Measurements from ENCODE around the gene FRMD1. TPM values are rescaled to one million over a fixed set of nuclear protein-coding genes. Genes with fewer than 3 reads are reported as not detected.

The FRMD1 gene
- total RNA-seq, 1 experiment from 2014 or later: 0.57 TPM

GRCh38 chr6:168027521-168027920 is 51.5 kb downstream of the FRMD1 start (continued):
- TF ChIP-seq PRDM15 (CRISPR knock-in tag; IDR thresholded peaks at IDR 0.05): no peak
- TF ChIP-seq ZNF671 (CRISPR knock-in tag; IDR thresholded peaks at IDR 0.05): no peak
- no peak for TF ChIP-seq ATF3 (CRISPR knock-in tag; conservative IDR thresholded peaks at IDR 0.05)

DNA sequence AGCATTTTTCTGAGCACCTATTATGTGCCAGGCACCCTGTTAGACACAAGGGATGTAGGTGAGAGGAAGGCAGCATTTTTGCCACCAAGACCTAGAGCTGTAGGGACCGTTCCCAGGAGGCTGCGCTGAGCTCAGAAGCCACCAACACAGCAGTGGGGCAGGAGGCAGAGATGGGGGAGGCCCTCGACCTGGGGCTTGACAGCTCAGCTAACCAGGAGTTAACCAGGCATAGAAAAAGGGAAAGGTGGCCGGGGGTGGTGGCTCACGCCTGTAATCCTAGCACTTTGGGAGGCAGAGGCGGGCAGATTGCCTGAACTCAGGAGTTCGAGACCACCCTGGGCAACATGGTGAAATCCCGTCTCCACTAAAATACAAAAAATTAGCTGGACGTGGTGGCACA is 52.1 kb downstream of the FRMD1 start:
- Mint-ChIP-seq H3K4me1 (peaks cover 31% of the 10 kb centered on the region), H3K36me3 (no peaks in the 10 kb centered on the region), H3K27ac (no peak overlapping the region), H3K9me3 (no peaks in the 10 kb centered on the region), H3K4me3 (no peak overlapping the region), H3K27me3 (ENCODE audit: low read depth) (peaks cover 6% of the 10 kb centered on the region; the same call in 1 of the 2 replicates)
- POLR2A ChIA-PET: no interaction called here
- ATAC-seq: no peak
- CTCF ChIA-PET: no interaction called here
- TF ChIP-seq, protein P1, sequence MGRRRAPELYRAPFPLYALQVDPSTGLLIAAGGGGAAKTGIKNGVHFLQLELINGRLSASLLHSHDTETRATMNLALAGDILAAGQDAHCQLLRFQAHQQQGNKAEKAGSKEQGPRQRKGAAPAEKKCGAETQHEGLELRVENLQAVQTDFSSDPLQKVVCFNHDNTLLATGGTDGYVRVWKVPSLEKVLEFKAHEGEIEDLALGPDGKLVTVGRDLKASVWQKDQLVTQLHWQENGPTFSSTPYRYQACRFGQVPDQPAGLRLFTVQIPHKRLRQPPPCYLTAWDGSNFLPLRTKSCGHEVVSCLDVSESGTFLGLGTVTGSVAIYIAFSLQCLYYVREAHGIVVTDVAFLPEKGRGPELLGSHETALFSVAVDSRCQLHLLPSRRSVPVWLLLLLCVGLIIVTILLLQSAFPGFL (CRISPR knock-in tag; IDR thresholded peaks at IDR 0.05; ENCODE audit: borderline replicate concordance): no peak
- TF ChIP-seq SOX15 (CRISPR knock-in tag; IDR thresholded peaks at IDR 0.05) (no peak), ZNF671 (CRISPR knock-in tag; IDR thresholded peaks at IDR 0.05) (no peak), JAZF1 (CRISPR knock-in tag; IDR thresholded peaks at IDR 0.05) (no peak), GABPB1 (CRISPR knock-in tag; IDR thresholded peaks at IDR 0.05) (no peak), ZNF232 (CRISPR knock-in tag; IDR thresholded peaks at IDR 0.05) (no peak), KAT7 (CRISPR knock-in tag; IDR thresholded peaks at IDR 0.05; ENCODE audit: borderline replicate concordance) (no peak), TEAD4 (CRISPR knock-in tag; IDR thresholded peaks at IDR 0.05) (no peak)
- TF ChIP-seq, protein P2, sequence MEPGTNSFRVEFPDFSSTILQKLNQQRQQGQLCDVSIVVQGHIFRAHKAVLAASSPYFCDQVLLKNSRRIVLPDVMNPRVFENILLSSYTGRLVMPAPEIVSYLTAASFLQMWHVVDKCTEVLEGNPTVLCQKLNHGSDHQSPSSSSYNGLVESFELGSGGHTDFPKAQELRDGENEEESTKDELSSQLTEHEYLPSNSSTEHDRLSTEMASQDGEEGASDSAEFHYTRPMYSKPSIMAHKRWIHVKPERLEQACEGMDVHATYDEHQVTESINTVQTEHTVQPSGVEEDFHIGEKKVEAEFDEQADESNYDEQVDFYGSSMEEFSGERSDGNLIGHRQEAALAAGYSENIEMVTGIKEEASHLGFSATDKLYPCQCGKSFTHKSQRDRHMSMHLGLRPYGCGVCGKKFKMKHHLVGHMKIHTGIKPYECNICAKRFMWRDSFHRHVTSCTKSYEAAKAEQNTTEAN (CRISPR knock-in tag; IDR thresholded peaks at IDR 0.05): no peak
- no peak for DNase-seq (ENCODE audit: low spot score)

- H3K4me3 Mint-ChIP-seq: no peak overlapping the region
- H3K36me3 Mint-ChIP-seq: no peaks in the 10 kb centered on the region
- H3K4me1 Mint-ChIP-seq: peaks cover 23% of the 10 kb centered on the region
- no peak for ATAC-seq
- CTCF ChIA-PET: no interaction called here
- no peaks in the 10 kb centered on the region; the same call in 1 of the 2 replicates for H3K27me3 Mint-ChIP-seq (ENCODE audit: low read depth)
- no peak for DNase-seq (ENCODE audit: low spot score)
- no peak overlapping the region for H3K27ac Mint-ChIP-seq
- H3K9me3 Mint-ChIP-seq: no peaks in the 10 kb centered on the region
- no peak for TF ChIP-seq GABPB1 (CRISPR knock-in tag; IDR thresholded peaks at IDR 0.05)
- POLR2A ChIA-PET: no interaction called here
These were observed 52.9 kb downstream of the FRMD1 start for GRCh38 chr6:168025831-168026710.

DNA sequence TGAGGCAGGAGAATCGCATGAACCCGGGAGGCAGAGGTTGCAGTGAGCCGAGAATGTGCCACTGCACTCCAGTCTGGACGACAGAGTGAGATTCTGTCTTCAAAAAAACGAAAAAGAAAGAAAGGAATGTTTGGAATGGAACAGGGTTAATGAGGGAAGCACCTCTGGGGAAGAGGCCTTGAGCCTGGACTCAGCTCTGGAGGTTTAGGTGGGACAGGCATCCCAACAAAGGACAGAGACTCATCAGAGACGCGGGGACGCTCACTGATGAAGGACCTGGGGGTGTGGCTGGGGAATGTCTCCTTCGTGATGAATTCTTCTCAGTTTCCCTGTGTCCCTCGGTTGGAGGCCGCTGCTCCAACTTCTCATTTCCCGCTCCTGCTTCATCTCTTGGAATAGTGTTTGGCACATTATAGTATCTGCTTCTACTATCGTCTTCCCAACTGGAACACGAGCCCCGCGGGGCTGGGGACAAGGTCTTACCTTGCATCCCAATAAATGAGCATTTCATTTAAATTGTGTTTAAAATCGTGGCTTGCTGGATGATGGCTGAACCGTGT is 54.0 kb downstream of the FRMD1 start:
- DNase-seq (ENCODE audit: low spot score) (no peak), ATAC-seq (peak; percentile 39; the same call in 1 of the 2 replicates)
- POLR2A ChIA-PET: no interaction called here
- Mint-ChIP-seq H3K36me3 (no peaks in the 10 kb centered on the region), H3K27ac (no peak overlapping the region), H3K4me3 (no peak overlapping the region), H3K9me3 (no peaks in the 10 kb centered on the region), H3K27me3 (ENCODE audit: low read depth) (no peaks in the 10 kb centered on the region; the same call in 1 of the 2 replicates), H3K4me1 (peaks cover 15% of the 10 kb centered on the region)
- CTCF ChIA-PET: no interaction called here
- no peak for TF ChIP-seq ZNF281 (CRISPR knock-in tag; IDR thresholded peaks at IDR 0.05)
- TF ChIP-seq AFF4 (CRISPR knock-in tag; IDR thresholded peaks at IDR 0.05; ENCODE audit: borderline replicate concordance): no peak
- TF ChIP-seq, protein P2 (CRISPR knock-in tag; IDR thresholded peaks at IDR 0.05): no peak
